Astrocyte of the spinal cord (primary cell): ENCODE results near the gene NUDT22.

Experiments
- DNase-seq: peaks from one replicate; pipeline ENCODE4 v3.0.0; 2011; ENCODE audit warnings: low read depth, low spot score
- H3K4me3 ChIP-seq: 2 replicates; pipeline ENCODE4 v1.5.1; 2011; ENCODE audit warnings: low read depth, mild to moderate bottlenecking, low read length, moderate library complexity
- in situ Hi-C: cut with HindIII; loops from 2 replicates; pipeline ENCODE4 v1.10.0; 2017; ENCODE audit warnings: low sequenced_read_pairs
- TF ChIP-seq, protein P1 (sequence below): IDR thresholded peaks from 2 replicates; pipeline ENCODE4 v1.5.1; 2012; ENCODE audit warnings: low read depth, mild to moderate bottlenecking, low read length, inconsistent platforms

Gene NUDT22

DNA sequence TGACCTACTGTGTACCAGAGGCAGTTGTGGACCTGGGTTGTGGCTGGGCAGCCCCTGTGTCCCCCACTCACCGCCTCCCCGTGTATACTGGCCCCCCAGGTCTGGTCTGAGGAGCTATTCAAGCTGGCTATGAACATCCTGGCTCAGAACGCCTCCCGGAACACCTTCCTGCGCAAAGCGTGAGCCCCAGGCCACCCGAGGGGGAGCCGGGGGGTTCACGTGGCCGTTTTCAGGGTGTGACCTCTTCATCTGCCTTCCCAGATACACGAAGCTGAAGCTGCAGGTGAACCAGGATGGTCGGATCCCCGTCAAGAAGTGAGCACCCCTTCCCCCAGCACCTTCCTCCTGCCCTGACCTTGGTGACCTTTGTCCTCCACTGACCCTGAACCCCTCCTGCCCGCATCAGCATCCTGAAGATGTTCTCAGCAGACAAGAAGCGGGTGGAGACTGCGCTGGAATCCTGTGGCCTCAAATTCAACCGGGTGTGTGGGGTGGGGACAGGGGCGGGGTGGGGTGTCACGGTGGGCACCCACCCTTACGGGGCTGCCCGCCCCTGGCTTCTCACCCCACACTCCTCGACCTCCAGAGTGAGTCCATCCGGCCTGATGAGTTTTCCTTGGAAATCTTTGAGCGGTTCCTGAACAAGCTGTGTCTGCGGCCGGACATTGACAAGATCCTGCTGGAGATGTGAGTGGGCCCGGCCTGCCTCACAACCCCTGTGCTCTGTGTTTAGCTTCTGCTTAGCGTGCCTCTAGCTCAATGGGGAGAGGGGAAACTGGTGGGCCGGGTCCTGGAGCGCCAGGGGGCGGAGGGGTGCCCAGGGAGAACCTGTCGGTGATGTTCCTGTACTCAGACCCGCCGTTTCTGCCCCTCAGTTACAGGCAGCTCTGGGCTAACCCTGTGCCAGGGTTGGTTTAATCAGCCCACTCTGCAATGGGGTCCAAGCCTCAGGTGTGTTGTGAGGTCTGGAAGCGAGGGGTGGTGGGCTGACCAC, 29.4 kb downstream of the NUDT22 start:
- H3K4me3 ChIP-seq: no peak overlapping the region
- DNase-seq: no peak
- TF ChIP-seq, protein P1, sequence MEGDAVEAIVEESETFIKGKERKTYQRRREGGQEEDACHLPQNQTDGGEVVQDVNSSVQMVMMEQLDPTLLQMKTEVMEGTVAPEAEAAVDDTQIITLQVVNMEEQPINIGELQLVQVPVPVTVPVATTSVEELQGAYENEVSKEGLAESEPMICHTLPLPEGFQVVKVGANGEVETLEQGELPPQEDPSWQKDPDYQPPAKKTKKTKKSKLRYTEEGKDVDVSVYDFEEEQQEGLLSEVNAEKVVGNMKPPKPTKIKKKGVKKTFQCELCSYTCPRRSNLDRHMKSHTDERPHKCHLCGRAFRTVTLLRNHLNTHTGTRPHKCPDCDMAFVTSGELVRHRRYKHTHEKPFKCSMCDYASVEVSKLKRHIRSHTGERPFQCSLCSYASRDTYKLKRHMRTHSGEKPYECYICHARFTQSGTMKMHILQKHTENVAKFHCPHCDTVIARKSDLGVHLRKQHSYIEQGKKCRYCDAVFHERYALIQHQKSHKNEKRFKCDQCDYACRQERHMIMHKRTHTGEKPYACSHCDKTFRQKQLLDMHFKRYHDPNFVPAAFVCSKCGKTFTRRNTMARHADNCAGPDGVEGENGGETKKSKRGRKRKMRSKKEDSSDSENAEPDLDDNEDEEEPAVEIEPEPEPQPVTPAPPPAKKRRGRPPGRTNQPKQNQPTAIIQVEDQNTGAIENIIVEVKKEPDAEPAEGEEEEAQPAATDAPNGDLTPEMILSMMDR: no peak
- in situ Hi-C loops: no loop called here

DNA sequence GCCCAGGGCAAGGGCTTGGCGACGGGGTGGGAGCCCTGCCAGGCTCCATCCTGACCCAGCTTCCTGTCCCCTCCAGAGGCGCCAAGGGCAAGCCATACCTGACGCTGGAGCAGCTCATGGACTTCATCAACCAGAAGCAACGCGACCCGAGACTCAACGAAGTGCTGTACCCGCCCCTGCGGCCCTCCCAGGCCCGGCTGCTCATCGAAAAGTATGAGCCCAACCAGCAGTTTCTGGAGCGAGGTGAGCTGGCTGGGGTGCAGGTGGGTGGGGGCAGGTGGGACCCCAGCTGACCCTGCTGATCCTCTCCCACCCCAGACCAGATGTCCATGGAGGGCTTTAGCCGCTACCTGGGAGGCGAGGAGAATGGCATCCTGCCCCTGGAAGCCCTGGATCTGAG, 30.2 kb downstream of the NUDT22 start:
- no peak for DNase-seq
- TF ChIP-seq, protein P1: no peak
- in situ Hi-C loops: no loop called here
- H3K4me3 ChIP-seq: no peak overlapping the region

DNA sequence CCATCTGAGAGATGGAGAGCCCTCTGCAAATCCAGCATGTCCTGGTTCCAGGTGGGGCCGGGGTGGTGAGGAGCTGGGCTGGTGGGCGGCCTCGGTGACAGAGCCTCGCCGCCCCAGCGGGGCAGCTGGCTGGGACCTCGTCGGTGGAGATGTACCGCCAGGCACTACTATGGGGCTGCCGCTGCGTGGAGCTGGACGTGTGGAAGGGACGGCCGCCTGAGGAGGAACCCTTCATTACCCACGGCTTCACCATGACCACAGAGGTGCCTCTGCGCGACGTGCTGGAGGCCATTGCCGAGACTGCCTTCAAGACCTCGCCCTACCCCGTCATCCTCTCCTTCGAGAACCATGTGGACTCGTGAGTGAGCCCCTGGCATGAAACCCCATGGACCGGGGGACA, 32.3 kb downstream of the NUDT22 start:
- DNase-seq: no peak
- no peak overlapping the region for H3K4me3 ChIP-seq
- TF ChIP-seq, protein P1: no peak
- in situ Hi-C loops: no loop called here

DNA sequence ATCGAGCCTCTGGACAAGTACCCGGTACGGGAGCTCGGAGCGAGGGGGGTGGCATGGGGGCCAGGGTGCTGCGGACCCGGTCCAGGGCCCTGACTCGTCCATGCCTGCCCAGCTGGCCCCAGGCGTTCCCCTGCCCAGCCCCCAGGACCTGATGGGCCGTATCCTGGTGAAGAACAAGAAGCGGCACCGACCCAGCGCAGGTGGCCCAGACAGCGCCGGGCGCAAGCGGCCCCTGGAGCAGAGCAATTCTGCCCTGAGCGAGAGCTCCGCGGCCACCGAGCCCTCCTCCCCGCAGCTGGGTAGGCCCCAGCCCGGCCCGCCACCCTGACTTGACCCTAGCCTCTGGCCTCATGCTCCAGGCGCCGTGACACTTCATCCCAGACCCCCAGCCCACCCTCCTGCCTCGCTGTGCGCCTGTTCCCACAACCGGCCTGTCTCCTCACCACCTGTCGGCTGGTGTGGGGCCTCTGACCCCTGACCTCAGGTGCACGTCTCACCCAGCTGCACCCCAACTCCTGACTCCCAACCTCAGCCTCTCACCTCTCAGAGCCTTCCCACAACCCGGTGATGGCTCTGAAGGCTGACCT, 33.0 kb downstream of the NUDT22 start:
- no peak for DNase-seq
- TF ChIP-seq, protein P1: no peak
- no peak overlapping the region for H3K4me3 ChIP-seq
- in situ Hi-C loops: no loop called here

DNA sequence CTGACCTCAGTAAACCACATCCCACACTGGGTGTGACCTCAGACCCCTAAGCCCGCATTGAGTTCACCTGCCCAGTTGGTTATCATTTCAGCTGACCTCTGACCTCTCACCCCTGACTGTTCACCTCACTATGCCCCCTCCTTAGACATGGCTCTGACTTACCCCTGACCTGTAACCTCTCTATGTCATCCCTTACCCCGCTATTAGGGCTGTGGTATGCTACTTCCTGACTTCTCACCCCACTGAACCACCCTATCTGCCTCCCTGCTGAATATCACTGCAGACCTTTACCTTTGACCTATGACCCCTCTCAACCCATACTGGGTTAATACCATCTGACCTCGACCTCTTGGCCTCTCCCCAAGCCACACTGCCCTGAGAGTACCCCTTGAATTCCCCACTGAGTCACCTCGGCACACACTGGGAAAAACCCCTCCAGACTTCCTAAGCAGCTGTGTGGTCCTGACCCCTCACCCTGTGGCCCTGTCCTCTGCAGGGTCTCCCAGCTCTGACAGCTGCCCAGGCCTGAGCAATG, 33.5 kb downstream of the NUDT22 start:
- in situ Hi-C loops: no loop called here
- no peak overlapping the region for H3K4me3 ChIP-seq
- DNase-seq: no peak
- TF ChIP-seq, protein P1: no peak

DNA sequence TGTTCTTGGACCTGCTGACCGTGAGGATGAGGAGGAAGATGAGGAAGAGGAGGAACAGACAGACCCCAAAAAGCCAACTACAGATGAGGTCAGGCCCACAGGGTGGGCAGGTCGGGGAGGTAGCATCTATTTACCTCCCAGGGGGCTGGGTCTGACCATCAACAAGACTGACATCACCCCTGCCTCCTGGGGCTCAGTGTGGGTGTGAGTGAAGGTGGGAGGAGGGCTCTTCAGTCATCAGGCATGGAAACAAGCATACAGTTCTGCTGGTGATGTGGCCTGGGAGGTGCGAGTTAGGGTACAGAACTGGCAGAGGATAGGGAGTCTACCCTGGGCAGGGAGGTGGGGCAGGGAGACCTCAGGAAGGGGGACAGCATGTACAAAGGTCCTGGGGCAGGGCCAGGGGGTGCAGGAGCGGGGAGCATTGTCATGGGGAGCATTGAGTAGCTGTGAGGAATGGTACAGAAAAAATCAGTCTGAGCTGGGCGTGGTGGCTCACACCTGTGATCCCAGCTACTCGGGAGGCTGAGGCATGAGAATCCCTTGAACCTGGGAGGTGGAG, 34.2 kb downstream of the NUDT22 start:
- DNase-seq: no peak
- TF ChIP-seq, protein P1: no peak
- H3K4me3 ChIP-seq: no peak overlapping the region
- in situ Hi-C loops: no loop called here
